Measurements from ENCODE around the gene HRH3. TPM values are rescaled to one million over a fixed set of nuclear protein-coding genes. Genes with fewer than 3 reads are reported as not detected.

Gene HRH3
- total RNA-seq, 1 donor, result not detected

- DNase-seq (ENCODE audit: low read depth), result no peak
- no peak overlapping the region for H3K4me3 ChIP-seq (ENCODE audit: low read depth, low read length)
- TF ChIP-seq, protein P1, sequence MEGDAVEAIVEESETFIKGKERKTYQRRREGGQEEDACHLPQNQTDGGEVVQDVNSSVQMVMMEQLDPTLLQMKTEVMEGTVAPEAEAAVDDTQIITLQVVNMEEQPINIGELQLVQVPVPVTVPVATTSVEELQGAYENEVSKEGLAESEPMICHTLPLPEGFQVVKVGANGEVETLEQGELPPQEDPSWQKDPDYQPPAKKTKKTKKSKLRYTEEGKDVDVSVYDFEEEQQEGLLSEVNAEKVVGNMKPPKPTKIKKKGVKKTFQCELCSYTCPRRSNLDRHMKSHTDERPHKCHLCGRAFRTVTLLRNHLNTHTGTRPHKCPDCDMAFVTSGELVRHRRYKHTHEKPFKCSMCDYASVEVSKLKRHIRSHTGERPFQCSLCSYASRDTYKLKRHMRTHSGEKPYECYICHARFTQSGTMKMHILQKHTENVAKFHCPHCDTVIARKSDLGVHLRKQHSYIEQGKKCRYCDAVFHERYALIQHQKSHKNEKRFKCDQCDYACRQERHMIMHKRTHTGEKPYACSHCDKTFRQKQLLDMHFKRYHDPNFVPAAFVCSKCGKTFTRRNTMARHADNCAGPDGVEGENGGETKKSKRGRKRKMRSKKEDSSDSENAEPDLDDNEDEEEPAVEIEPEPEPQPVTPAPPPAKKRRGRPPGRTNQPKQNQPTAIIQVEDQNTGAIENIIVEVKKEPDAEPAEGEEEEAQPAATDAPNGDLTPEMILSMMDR (IDR thresholded peaks at IDR 0.05; ENCODE audit: insufficient read depth, low read length), result no peak
These were observed 18.6 kb downstream of the HRH3 start for GRCh38 chr20:62201173-62202082.

- TF ChIP-seq, protein P1 (IDR thresholded peaks at IDR 0.05; ENCODE audit: insufficient read depth, low read length), result no peak
- DNase-seq (ENCODE audit: low read depth), result no peak
- H3K4me3 ChIP-seq (ENCODE audit: low read depth, low read length), result no peak overlapping the region
These were observed 19.4 kb downstream of the HRH3 start for GRCh38 chr20:62200491-62201172.

DNA sequence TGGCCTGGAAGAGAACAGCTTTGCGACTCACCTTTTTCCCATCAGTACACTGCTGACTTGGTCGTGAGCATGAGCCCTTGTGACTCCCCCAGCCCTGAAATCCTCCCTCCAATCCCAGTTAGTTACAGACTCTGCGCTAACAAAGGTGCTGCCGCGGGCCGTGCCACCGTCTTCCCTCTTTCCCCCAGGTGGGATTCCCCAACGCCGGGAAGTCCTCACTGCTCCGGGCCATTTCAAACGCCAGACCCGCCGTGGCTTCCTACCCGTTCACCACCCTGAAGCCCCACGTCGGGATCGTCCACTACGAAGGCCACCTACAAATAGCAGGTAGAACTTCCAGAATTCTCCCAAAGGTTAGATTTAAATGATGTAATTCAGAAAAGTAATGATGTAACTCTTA lies 21.1 kb downstream of the HRH3 start:
- no peak for DNase-seq (ENCODE audit: low read depth)
- TF ChIP-seq, protein P1 (IDR thresholded peaks at IDR 0.05; ENCODE audit: insufficient read depth, low read length), result no peak
- H3K4me3 ChIP-seq (ENCODE audit: low read depth, low read length), result no peak overlapping the region

DNA sequence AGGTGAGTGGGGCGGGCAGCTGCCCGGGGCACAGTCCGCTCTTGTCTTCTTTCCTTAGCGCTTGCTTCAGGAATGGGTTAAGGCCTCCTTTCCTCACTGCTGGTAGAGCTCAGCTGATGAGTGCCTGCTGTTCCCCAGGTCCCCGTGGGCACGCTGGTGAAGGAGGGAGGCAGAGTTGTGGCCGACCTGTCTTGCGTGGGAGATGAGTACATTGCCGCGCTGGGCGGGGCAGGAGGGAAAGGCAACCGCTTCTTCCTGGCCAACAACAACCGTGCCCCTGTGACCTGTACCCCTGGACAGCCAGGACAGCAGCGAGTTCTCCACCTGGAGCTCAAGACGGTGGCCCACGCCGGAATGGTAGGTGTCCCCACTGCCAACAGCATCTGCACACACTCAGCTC lies 21.6 kb downstream of the HRH3 start:
- no peak for DNase-seq (ENCODE audit: low read depth)
- TF ChIP-seq, protein P1 (IDR thresholded peaks at IDR 0.05; ENCODE audit: insufficient read depth, low read length), result no peak
- no peak overlapping the region for H3K4me3 ChIP-seq (ENCODE audit: low read depth, low read length)

GRCh38 chr20:62197801-62198200 lies 22.3 kb downstream of the HRH3 start:
- TF ChIP-seq, protein P1 (IDR thresholded peaks at IDR 0.05; ENCODE audit: insufficient read depth, low read length), result no peak
- no peak for DNase-seq (ENCODE audit: low read depth)
- H3K4me3 ChIP-seq (ENCODE audit: low read depth, low read length), result no peak overlapping the region

DNA sequence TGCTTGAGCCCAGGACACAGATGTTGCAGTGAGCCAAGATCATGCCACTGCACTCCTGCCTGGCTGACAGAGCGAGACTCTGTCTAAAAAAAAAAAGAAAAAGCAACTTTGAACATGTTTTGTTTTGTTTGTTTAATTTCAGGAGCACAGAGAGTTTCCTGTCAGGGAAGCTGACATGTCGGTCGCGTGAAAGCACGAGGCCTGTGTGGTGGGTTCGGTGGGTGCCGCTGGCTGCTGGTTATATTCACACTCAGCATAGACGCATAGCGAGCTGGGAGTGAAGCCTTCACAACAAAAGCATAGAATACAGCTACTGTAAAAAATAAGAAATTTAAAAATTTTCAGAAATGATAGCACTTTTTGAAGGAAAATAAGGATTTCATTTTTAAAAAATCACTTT lies 22.8 kb downstream of the HRH3 start:
- TF ChIP-seq, protein P1 (IDR thresholded peaks at IDR 0.05; ENCODE audit: insufficient read depth, low read length), result no peak
- no peak for DNase-seq (ENCODE audit: low read depth)
- no peak overlapping the region for H3K4me3 ChIP-seq (ENCODE audit: low read depth, low read length)

Measured in fibroblast of the aortic adventitia (primary cell).